ENCODE measurements around the gene TRDMT1. TPM values are rescaled to one million over a fixed set of nuclear protein-coding genes. Genes with fewer than 3 reads are reported as not detected.

Gene TRDMT1
- total and polyA plus RNA-seq, 2 donors (not counting 1 experiment from before 2014, with no cell fraction given) = 3.0 to 20.4 TPM

DNA sequence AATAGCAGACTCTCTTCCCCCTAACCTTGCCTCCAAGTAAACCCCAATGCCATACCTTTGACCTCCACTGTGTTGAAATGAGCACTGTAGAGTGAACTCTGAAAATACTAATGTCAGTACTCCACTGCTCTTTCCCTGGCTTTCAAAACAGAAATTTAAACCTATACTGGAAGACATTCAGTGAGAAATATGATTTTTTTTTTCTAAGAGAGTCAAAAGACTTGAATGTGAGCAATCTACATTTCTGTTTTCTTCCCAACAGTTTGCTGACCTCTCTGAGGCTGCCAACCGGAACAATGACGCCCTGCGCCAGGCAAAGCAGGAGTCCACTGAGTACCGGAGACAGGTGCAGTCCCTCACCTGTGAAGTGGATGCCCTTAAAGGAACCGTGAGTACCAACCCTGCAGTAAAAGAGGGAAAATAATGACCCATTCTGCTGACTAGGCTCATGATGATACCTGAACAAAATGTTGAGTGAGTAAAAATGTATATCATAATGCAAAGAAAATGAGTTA, 33.0 kb upstream of the TRDMT1 start:
- H3K79me2 ChIP-seq (ENCODE audit: control insufficient read depth, insufficient read depth, low read length) = peaks cover 3% of the 10 kb centered on the region
- ATAC-seq (ENCODE audit: low read depth) (no peak), DNase-seq (no peak)
- no peaks in the 10 kb centered on the region for H3K27me3 ChIP-seq (replicated peaks in 1 of 4; ENCODE audit: control extremely low read depth in 1 of 4, control insufficient read depth in 3 of 4, insufficient read depth in 4 of 4, low read length in 3 of 4)
- 96% methylated on average over 5 of the region's 5 CpGs for WGBS (ENCODE audit: insufficient coverage)
- H3K27ac ChIP-seq (ENCODE audit: low read length in 2 of 2) = no peak overlapping the region
- intact Hi-C loops (cut with micrococcal nuclease) = loop anchor here (10.0 kb wide), 3 partner anchors 50 to 800 kb away; partner anchors contain the start of gene PTER
- H3K4me1 ChIP-seq (ENCODE audit: control insufficient read depth in 2 of 2, insufficient read depth in 2 of 2, low read length in 2 of 2) = peaks cover 14 to 17% of the 10 kb centered on the region in 2 donors
- no peak overlapping the region for H3K4me3 ChIP-seq (ENCODE audit: control extremely low read depth in 1 of 5, extremely low read depth in 1 of 5, insufficient read depth in 1 of 5, low read depth in 2 of 5, low read length in 4 of 5)
- ChIA-PET POLR2A (no interaction called here), CTCF (no interaction called here)
- H3K9ac ChIP-seq (ENCODE audit: low read length) = no peak overlapping the region
- peaks cover 58% of the 10 kb centered on the region for H4K20me1 ChIP-seq (ENCODE audit: control insufficient read depth, insufficient read depth, low read length, poor library complexity, severe bottlenecking)
- Mint-ChIP-seq H3K4me3 (no peak overlapping the region), H3K27me3 (no peaks in the 10 kb centered on the region), H3K27ac (no peak overlapping the region), H3K4me1 (peaks cover 21% of the 10 kb centered on the region), H3K9me3 (ENCODE audit: insufficient read depth) (no peaks in the 10 kb centered on the region)
- no peak overlapping the region for H2AFZ ChIP-seq (ENCODE audit: insufficient read depth, low read depth, low read length, poor library complexity, severe bottlenecking)
- no peak overlapping the region for H3K4me2 ChIP-seq (replicated peaks; ENCODE audit: low read depth, low read length, poor library complexity, severe bottlenecking)
- H3K36me3 ChIP-seq (replicated peaks in 1 of 2; ENCODE audit: control extremely low read depth in 1 of 2, control insufficient read depth in 1 of 2, extremely low read depth in 1 of 2, insufficient read depth in 2 of 2, low read length in 1 of 2) = peaks cover 41 to 75% of the 10 kb centered on the region in 2 experiments
- TF ChIP-seq, protein P1, sequence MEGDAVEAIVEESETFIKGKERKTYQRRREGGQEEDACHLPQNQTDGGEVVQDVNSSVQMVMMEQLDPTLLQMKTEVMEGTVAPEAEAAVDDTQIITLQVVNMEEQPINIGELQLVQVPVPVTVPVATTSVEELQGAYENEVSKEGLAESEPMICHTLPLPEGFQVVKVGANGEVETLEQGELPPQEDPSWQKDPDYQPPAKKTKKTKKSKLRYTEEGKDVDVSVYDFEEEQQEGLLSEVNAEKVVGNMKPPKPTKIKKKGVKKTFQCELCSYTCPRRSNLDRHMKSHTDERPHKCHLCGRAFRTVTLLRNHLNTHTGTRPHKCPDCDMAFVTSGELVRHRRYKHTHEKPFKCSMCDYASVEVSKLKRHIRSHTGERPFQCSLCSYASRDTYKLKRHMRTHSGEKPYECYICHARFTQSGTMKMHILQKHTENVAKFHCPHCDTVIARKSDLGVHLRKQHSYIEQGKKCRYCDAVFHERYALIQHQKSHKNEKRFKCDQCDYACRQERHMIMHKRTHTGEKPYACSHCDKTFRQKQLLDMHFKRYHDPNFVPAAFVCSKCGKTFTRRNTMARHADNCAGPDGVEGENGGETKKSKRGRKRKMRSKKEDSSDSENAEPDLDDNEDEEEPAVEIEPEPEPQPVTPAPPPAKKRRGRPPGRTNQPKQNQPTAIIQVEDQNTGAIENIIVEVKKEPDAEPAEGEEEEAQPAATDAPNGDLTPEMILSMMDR (IDR thresholded peaks at IDR 0.05) = no peak
- TF ChIP-seq EZH2 (IDR thresholded peaks at IDR 0.05; ENCODE audit: borderline replicate concordance, insufficient read depth, low read depth, low read length, poor library complexity, severe bottlenecking) = no peak
- H3K9me3 ChIP-seq (ENCODE audit: control extremely low read depth in 1 of 3, control insufficient read depth in 2 of 3, insufficient read depth in 1 of 3, low read length in 2 of 3) = no peaks in the 10 kb centered on the region

- POLR2A ChIA-PET = no interaction called here
- no peaks in the 10 kb centered on the region for H3K27me3 Mint-ChIP-seq
Observed at GRCh38 chr10:17233286-17233991, 32.0 kb upstream of the TRDMT1 start.

More at GRCh38 chr10:17233286-17233991, 32.0 kb upstream of the TRDMT1 start:
- TF ChIP-seq EZH2 (IDR thresholded peaks at IDR 0.05; ENCODE audit: borderline replicate concordance, insufficient read depth, low read depth, low read length, poor library complexity, severe bottlenecking) = no peak
- TF ChIP-seq, protein P1 (IDR thresholded peaks at IDR 0.05) = no peak
- no peak overlapping the region for H3K9ac ChIP-seq (ENCODE audit: low read length)
- H3K4me3 ChIP-seq (ENCODE audit: control extremely low read depth in 1 of 5, extremely low read depth in 1 of 5, insufficient read depth in 1 of 5, low read depth in 2 of 5, low read length in 4 of 5) = no peak overlapping the region
- H4K20me1 ChIP-seq (ENCODE audit: control insufficient read depth, insufficient read depth, low read length, poor library complexity, severe bottlenecking) = peaks cover 58% of the 10 kb centered on the region
- no peaks in the 10 kb centered on the region for H3K27me3 ChIP-seq (replicated peaks in 1 of 4; ENCODE audit: control extremely low read depth in 1 of 4, control insufficient read depth in 3 of 4, insufficient read depth in 4 of 4, low read length in 3 of 4)
- peaks cover 14 to 17% of the 10 kb centered on the region in 2 donors for H3K4me1 ChIP-seq (ENCODE audit: control insufficient read depth in 2 of 2, insufficient read depth in 2 of 2, low read length in 2 of 2)
- intact Hi-C loops (cut with micrococcal nuclease) = loop anchor here (10.0 kb wide), 3 partner anchors 49 to 799 kb away; partner anchors contain the start of gene PTER
- Mint-ChIP-seq H3K4me1 (peaks cover 21% of the 10 kb centered on the region), H3K27ac (no peak overlapping the region), H3K4me3 (no peak overlapping the region), H3K9me3 (ENCODE audit: insufficient read depth) (no peaks in the 10 kb centered on the region)
- no peak overlapping the region for H2AFZ ChIP-seq (ENCODE audit: insufficient read depth, low read depth, low read length, poor library complexity, severe bottlenecking)
- H3K9me3 ChIP-seq (ENCODE audit: control extremely low read depth in 1 of 3, control insufficient read depth in 2 of 3, insufficient read depth in 1 of 3, low read length in 2 of 3) = no peaks in the 10 kb centered on the region
- peaks cover 5% of the 10 kb centered on the region for H3K79me2 ChIP-seq (ENCODE audit: control insufficient read depth, insufficient read depth, low read length)
- ATAC-seq (ENCODE audit: low read depth) (no peak), DNase-seq (no peak)
- peaks cover 41 to 75% of the 10 kb centered on the region in 2 experiments for H3K36me3 ChIP-seq (replicated peaks in 1 of 2; ENCODE audit: control extremely low read depth in 1 of 2, control insufficient read depth in 1 of 2, extremely low read depth in 1 of 2, insufficient read depth in 2 of 2, low read length in 1 of 2)
- 99% methylated on average over 13 of the region's 14 CpGs for WGBS (ENCODE audit: insufficient coverage)
- no peak overlapping the region for H3K27ac ChIP-seq (ENCODE audit: low read length in 2 of 2)
- CTCF ChIA-PET = no interaction called here
- H3K4me2 ChIP-seq (replicated peaks; ENCODE audit: low read depth, low read length, poor library complexity, severe bottlenecking) = no peak overlapping the region

Data from B cell (primary cell).